Measurements from ENCODE around the gene INAFM2. TPM values are rescaled to one million over a fixed set of nuclear protein-coding genes. Genes with fewer than 3 reads are reported as not detected.

Gene INAFM2
- total RNA-seq, 6 donors from 2014 or later: 15.7 to 36.2 (median 25.6) TPM

DNA sequence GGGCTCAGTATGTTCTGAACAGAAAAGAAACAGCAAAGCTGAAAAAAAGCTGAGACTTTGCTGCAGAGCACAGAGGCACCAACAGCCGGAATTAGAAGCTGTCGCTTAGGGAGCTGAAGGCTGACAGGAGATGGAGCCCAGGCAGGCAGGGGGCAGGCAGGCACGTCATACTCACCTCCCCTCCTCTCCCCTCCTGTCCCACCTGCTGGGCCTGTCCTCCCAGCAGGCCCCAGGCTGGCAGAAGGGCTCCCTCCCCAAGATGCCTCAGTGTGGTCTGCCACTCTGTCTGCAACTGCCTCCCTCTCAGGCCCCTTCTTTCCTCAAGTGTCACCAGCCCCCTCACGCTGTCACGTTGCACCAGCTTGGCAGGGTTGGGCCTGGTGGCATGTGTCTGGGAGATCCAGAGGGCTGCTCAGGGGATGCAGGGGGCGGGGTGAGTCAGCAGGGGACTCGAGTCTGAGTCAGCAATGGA lies 37.4 kb upstream of the INAFM2 start:
- 82 to 89% methylated on average over 6 to 7 of the region's 7 CpGs for WGBS, 2 donors
- H3K4me1 ChIP-seq: peaks cover 29 to 41% (median 39%) of the 10 kb centered on the region in 4 donors
- no peaks in the 10 kb centered on the region for H3K9me3 ChIP-seq
- H3K36me3 ChIP-seq: peaks cover 0 to 14% (median 3%) of the 10 kb centered on the region in 4 donors
- H3K4me3 ChIP-seq: no peak overlapping the region
- DNase-seq (no peak), ATAC-seq (ENCODE audit: low FRiP score in 2 of 2) (no peak)
- TF ChIP-seq POLR2AphosphoS5 (IDR thresholded peaks at IDR 0.05) (no peak), EP300 (IDR thresholded peaks at IDR 0.05) (no peak), POLR2A (IDR thresholded peaks at IDR 0.05) (no peak)
- TF ChIP-seq, protein P1, sequence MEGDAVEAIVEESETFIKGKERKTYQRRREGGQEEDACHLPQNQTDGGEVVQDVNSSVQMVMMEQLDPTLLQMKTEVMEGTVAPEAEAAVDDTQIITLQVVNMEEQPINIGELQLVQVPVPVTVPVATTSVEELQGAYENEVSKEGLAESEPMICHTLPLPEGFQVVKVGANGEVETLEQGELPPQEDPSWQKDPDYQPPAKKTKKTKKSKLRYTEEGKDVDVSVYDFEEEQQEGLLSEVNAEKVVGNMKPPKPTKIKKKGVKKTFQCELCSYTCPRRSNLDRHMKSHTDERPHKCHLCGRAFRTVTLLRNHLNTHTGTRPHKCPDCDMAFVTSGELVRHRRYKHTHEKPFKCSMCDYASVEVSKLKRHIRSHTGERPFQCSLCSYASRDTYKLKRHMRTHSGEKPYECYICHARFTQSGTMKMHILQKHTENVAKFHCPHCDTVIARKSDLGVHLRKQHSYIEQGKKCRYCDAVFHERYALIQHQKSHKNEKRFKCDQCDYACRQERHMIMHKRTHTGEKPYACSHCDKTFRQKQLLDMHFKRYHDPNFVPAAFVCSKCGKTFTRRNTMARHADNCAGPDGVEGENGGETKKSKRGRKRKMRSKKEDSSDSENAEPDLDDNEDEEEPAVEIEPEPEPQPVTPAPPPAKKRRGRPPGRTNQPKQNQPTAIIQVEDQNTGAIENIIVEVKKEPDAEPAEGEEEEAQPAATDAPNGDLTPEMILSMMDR (IDR thresholded peaks at IDR 0.05): no peak
- H3K27me3 ChIP-seq: peaks cover 0 to 30% (median 24%) of the 10 kb centered on the region in 4 donors
- no peak overlapping the region for H3K27ac ChIP-seq

DNA sequence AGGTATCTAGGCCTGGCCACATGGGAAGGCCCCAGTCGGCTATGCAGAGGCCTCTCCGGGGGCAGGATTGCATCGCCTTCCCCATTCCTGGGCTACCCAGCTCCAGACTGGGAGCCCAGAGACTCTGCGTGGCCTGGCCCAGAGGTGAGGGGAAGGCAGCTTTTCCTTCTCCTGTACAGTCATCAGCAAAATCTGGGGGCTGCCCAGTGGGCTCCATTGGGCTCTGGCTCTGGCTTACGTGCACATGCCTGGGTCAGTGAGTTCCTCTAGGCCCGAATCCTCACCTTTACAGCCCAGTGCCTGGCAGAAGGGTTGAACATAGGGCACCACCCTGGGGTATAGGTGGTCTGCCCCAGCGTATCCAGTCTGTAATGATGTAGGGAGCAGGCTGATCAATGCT lies 36.7 kb upstream of the INAFM2 start:
- H3K4me1 ChIP-seq: peaks cover 24 to 42% (median 40%) of the 10 kb centered on the region in 4 donors
- WGBS, 2 donors: 98 to 100% methylated on average over 3 to 5 of the region's 7 CpGs

DNA sequence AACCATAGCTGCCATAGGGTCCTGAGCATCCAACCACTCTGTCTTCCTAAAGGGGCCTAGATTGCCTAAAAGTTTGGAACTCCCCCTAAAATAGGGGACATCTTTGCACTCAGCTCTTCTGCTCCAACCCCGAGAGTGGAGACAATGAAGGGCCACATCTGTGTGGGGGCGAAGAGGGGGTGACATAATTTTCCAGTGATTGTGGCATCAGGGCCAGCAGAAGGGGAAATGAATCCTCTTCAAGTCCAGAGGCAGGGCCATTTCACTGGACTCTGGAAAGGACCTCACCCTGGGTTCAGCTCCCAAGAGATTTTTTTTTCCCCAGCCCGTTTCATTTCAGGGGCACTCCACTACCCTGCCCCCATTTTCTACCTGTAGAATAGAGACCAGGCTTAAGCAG lies 36.0 kb upstream of the INAFM2 start:
- Histone ChIP-seq H3K27ac (no peak overlapping the region), H3K27me3 (peaks cover 0 to 16% (median 12%) of the 10 kb centered on the region in 4 donors), H3K9me3 (no peaks in the 10 kb centered on the region), H3K4me3 (no peak overlapping the region), H3K4me1 (peaks cover 17 to 35% (median 34%) of the 10 kb centered on the region in 4 donors), H3K36me3 (peaks cover 0 to 21% (median 3%) of the 10 kb centered on the region in 4 donors)
- no peak for ATAC-seq (ENCODE audit: low FRiP score in 2 of 2)
- no peak for TF ChIP-seq POLR2AphosphoS5 (IDR thresholded peaks at IDR 0.05)
- TF ChIP-seq, protein P1 (IDR thresholded peaks at IDR 0.05): no peak
- no peak for TF ChIP-seq EP300 (IDR thresholded peaks at IDR 0.05)
- no peak for TF ChIP-seq POLR2A (IDR thresholded peaks at IDR 0.05)
- no peak for DNase-seq
- WGBS, 2 donors: 85 to 95% methylated on average over 3 of the region's 3 CpGs

More for the DNA sequence above, 36.7 kb upstream of the INAFM2 start:
- H3K27ac ChIP-seq: no peak overlapping the region
- H3K36me3 ChIP-seq: peaks cover 0 to 18% (median 3%) of the 10 kb centered on the region in 4 donors
- ATAC-seq (ENCODE audit: low FRiP score in 2 of 2) (no peak), DNase-seq (no peak)
- no peaks in the 10 kb centered on the region for H3K9me3 ChIP-seq
- peaks cover 0 to 23% (median 18%) of the 10 kb centered on the region in 4 donors for H3K27me3 ChIP-seq
- H3K4me3 ChIP-seq: no peak overlapping the region
- no peak for TF ChIP-seq POLR2AphosphoS5 (IDR thresholded peaks at IDR 0.05)
- TF ChIP-seq, protein P1 (IDR thresholded peaks at IDR 0.05): no peak
- TF ChIP-seq EP300 (IDR thresholded peaks at IDR 0.05): no peak
- TF ChIP-seq POLR2A (IDR thresholded peaks at IDR 0.05): no peak

DNA sequence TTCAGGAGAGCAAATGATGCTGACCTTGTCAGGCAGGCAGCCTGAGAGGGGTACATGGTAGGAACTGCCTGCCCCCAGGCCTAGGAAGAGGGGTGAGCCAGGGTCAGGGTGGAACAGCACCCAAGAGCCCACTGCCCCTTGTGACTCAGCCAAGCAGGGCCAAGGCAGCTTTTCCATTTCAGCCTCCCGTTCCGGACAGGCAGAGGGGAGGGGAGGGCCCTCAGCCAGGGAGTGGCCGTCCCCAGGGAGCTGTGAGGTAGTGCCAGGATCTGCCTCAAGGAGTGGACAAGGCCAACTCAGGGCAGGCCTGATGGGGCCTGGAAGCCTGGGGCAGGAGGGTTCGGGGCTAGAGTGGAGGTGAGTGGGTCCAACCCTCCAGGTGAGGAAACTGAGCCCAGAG lies 35.5 kb upstream of the INAFM2 start:
- Histone ChIP-seq H3K9me3 (no peaks in the 10 kb centered on the region), H3K27me3 (peaks cover 0 to 11% (median 9%) of the 10 kb centered on the region in 4 donors), H3K4me3 (no peak overlapping the region), H3K27ac (no peak overlapping the region), H3K36me3 (peaks cover 0 to 21% (median 3%) of the 10 kb centered on the region in 4 donors), H3K4me1 (peaks cover 13 to 30% (median 29%) of the 10 kb centered on the region in 4 donors)
- DNase-seq: no peak
- ATAC-seq (ENCODE audit: low FRiP score in 2 of 2): no peak
- WGBS, 2 donors: 64 to 80% methylated on average over 1 to 4 of the region's 4 CpGs
- TF ChIP-seq, protein P1 (IDR thresholded peaks at IDR 0.05): no peak
- no peak for TF ChIP-seq POLR2AphosphoS5 (IDR thresholded peaks at IDR 0.05)
- no peak for TF ChIP-seq EP300 (IDR thresholded peaks at IDR 0.05)
- no peak for TF ChIP-seq POLR2A (IDR thresholded peaks at IDR 0.05)
